ENCODE data around the gene MAP3K15.

Gene MAP3K15

DNA sequence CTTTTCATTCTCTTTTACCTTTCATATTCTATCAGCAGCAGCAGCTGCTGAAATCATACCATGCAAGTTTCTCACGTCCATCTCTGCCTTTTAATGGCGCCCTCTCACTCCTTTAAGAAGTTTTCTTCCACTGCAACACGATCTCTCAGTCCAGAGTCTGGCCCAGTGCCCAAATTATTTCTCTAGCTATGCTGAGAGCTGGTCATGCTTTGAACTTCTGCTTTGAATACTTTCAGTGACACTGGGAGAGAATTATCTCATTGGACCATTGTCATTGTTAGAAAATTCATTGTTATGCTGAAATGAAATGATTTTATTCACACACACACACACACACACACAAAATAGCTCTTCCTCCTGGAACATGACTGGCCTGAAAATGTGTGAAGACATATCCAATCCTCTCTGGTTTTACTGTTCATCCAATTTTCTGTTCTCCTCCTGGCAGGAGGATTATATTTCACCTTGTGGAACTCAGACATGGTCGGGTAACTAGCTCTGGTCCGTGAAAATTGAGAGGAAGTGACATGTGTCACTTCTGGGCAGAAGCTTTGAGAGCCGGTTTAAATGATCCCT, 172.9 kb downstream of the MAP3K15 start:
- DNase-seq: no peak

DNA sequence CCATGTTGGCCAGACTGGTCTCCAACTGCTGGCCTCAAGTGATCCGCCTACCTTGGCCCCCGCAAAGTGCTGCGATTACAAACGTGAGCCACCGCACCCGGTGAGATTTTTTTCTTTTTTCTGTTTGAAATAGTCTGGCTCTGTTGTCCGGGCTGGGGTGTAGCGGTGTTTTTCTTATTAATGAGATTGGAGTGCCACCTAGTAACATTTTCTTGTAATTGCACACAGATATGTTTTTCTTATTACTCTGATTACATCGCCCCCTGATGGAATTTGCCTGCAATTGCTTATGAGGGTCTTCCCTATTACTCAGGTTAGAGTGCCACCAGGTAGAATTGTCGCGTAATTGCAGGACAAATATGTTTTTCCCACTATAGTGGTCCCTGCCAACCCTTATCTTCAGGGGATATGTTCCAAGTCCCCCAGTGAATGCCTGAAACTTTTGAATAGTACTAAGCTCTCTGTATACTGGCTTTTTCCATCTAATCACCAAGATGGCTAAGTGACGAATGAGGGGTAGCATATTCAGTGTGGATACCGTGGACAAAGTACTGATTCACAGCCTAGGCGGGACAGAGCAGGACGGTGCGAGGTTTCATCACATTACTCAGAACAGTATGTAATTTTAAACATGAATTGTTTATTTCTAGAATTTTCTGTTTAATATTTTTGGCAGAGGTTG, 180.2 kb downstream of the MAP3K15 start:
- DNase-seq: peak in 1 of 2 donors; percentile 33

- DNase-seq: no peak
Measured at GRCh38 chrX:19332983-19333382, 182.3 kb downstream of the MAP3K15 start.

DNA sequence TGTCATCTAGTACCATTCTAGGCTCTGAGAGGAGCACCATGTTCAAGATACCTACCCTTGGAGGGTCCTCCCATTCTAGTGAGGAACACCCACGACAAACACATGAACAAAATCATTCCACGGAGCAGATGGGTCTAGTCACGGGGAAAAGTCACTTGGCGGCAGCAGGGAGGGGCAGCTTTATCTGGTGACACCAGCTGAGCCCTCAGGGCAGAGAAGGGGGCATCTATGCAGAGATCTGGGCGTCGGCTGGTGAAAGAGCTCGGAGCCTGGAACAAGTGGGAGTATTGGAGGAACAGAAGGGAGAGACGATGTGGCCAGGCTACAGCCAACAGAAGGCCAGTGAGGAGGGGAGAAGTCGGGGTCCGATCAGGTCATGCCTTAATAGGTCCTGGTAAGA, 183.5 kb downstream of the MAP3K15 start:
- DNase-seq: no peak

DNA sequence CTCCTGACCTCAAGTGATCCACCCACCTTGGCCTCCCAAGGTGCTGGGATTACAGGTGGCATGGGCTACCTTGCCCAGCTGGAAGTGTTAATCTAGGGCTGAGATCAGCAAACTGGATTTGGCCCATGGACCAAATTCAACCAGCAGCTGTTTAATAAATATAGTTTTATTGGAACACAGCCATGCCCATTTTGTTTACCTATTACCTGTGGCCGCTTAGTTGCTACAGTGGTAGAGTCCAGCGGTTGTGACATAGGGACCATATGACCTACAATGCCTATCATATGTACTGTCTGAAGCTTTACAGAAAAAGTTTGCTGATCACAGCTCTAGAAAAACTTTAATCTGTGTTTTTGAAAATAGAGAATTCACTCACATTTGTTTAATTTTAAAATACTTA, 188.7 kb downstream of the MAP3K15 start:
- DNase-seq: no peak

Measured in CD4-positive, alpha-beta T cell treated with Interleukin-4 for 1 hour (primary cell).